HG03025 (cell line): ENCODE measurements around the gene GRM8.

Source experiments
- ATAC-seq: cut with Tn5 transposase; IDR thresholded peaks from one replicate; pipeline ENCODE4 v1.9.1; 2021; ENCODE audit warnings: mild to moderate bottlenecking, moderate library complexity; ENCODE audit not compliant: unreplicated experiment, low FRiP score

GRM8 gene

GRCh38 chr7:126398285-126398684 lies 854.5 kb downstream of the GRM8 start:
- ATAC-seq = no peak

GRCh38 chr7:126394406-126394805 lies 858.3 kb downstream of the GRM8 start:
- ATAC-seq = no peak
